Neural cell (in vitro differentiated cells): ENCODE measurements around the gene GNAQ. TPM values are rescaled to one million over a fixed set of nuclear protein-coding genes. Genes with fewer than 3 reads are reported as not detected.

Source experiments
- H2AFZ ChIP-seq: fragments of 200-600, 300-800 bp; sonication (generic), shearing (Covaris generic); 2 replicates; pipeline ENCODE4 v1.6.0; 2014; ENCODE audit warnings: low read depth, mild to moderate bottlenecking, antibody characterized with exemption, low read length, moderate library complexity
- H3F3A ChIP-seq: fragments of 200-600 bp; shearing (Covaris generic); 2 replicates; pipeline ENCODE4 v1.6.1; 2016; ENCODE audit warnings: mild to moderate bottlenecking, moderate library complexity, mixed read lengths, antibody characterized with exemption, low read length; ENCODE audit not compliant: insufficient read depth, poor library complexity, severe bottlenecking
- H3K27ac ChIP-seq: fragments of 200-600, 300-800 bp; sonication (generic), shearing (Covaris generic); 2 replicates; pipeline ENCODE4 v1.5.1; 2014; ENCODE audit warnings: mild to moderate bottlenecking, low read length, moderate library complexity
- H3K27me3 ChIP-seq: fragments of 300-800, 200-600 bp; sonication (generic), shearing (Covaris generic); 2 replicates; pipeline ENCODE4 v1.6.0; 2014; ENCODE audit warnings: mild to moderate bottlenecking, low read depth, low read length, moderate library complexity; ENCODE audit not compliant: insufficient read depth
- H3K36me3 ChIP-seq: fragments of 300-800, 200-600 bp; sonication (generic), shearing (Covaris generic); 2 replicates; pipeline ENCODE4 v1.5.1; 2014; ENCODE audit warnings: mild to moderate bottlenecking, antibody characterized with exemption, low read length, moderate library complexity; ENCODE audit not compliant: insufficient read depth
- H3K4me2 ChIP-seq: fragments of 300-800, 200-600 bp; sonication (generic), shearing (Covaris generic); 2 replicates; pipeline ENCODE4 v1.6.0; 2014; ENCODE audit warnings: mild to moderate bottlenecking, low read length
- H3K4me3 ChIP-seq: fragments of 300-800, 200-600 bp; sonication (generic), shearing (Covaris generic); 2 replicates; pipeline ENCODE4 v1.5.1; 2014; ENCODE audit warnings: mild to moderate bottlenecking, low read length, moderate library complexity
- H3K79me2 ChIP-seq: fragments of 200-600 bp; shearing (Covaris generic); replicated peaks from 2 replicates; pipeline ENCODE4 v1.6.0; 2014; ENCODE audit warnings: mild to moderate bottlenecking, low read length, moderate library complexity; ENCODE audit not compliant: insufficient read depth
- H3K9ac ChIP-seq: fragments of 300-800, 200-600 bp; sonication (generic), shearing (Covaris generic); 2 replicates; pipeline ENCODE4 v1.6.1; 2016; ENCODE audit warnings: mild to moderate bottlenecking, low read length, mixed read lengths
- H3K9me2 ChIP-seq: fragments of 200-600 bp; shearing (Covaris generic); 2 replicates; pipeline ENCODE4 v1.6.1; 2016; ENCODE audit warnings: mild to moderate bottlenecking, low read length, mixed read lengths; ENCODE audit not compliant: insufficient read depth
- H3K9me3 ChIP-seq: fragments of 200-600, 300-800 bp; sonication (generic), shearing (Covaris generic); 2 replicates; pipeline ENCODE4 v1.6.1; 2016; ENCODE audit warnings: mild to moderate bottlenecking, mixed run types, low read length, moderate library complexity, mixed read lengths
- H4K20me1 ChIP-seq: fragments of 200-600 bp; shearing (Covaris generic); 2 replicates; pipeline ENCODE4 v1.6.1; 2016; ENCODE audit warnings: mild to moderate bottlenecking, mixed run types; ENCODE audit not compliant: insufficient read depth
- CTCF ChIP-seq: fragments of 450-650 bp; IDR thresholded peaks from 2 replicates; pipeline ENCODE4 v1.5.1; 2014; ENCODE audit warnings: antibody characterized with exemption, mild to moderate bottlenecking, moderate library complexity; ENCODE audit not compliant: poor library complexity, severe bottlenecking
- EP300 ChIP-seq: fragments of 450-650 bp; conservative IDR thresholded peaks from 2 replicates; pipeline ENCODE4 v1.6.1; 2014; ENCODE audit warnings: antibody characterized with exemption, mild to moderate bottlenecking, moderate library complexity; ENCODE audit not compliant: poor library complexity, severe bottlenecking
- EZH2 ChIP-seq: fragments of 200-600, 300-800 bp; shearing (Covaris generic), sonication (generic); IDR thresholded peaks from 2 replicates; pipeline ENCODE4 v1.6.1; 2014; ENCODE audit warnings: antibody characterized with exemption, low read length, borderline replicate concordance, mild to moderate bottlenecking; ENCODE audit not compliant: insufficient read depth, poor library complexity, severe bottlenecking
- MXI1 ChIP-seq: fragments of 450-650 bp; conservative IDR thresholded peaks from 2 replicates; pipeline ENCODE4 v1.6.1; 2014; ENCODE audit warnings: antibody characterized with exemption, mild to moderate bottlenecking; ENCODE audit not compliant: poor library complexity, severe bottlenecking
- POLR2AphosphoS5 ChIP-seq: IDR thresholded peaks from 2 replicates; pipeline ENCODE4 v1.6.1; 2012
- RAD21 ChIP-seq: fragments of 450-650 bp; conservative IDR thresholded peaks from 2 replicates; pipeline ENCODE4 v1.6.1; 2014; ENCODE audit warnings: antibody characterized with exemption, mild to moderate bottlenecking, moderate library complexity
- REST ChIP-seq: IDR thresholded peaks from 2 replicates; pipeline ENCODE4 v1.6.1; 2012; ENCODE audit warnings: borderline replicate concordance
- SMC3 ChIP-seq: fragments of 450-650 bp; conservative IDR thresholded peaks from 2 replicates; pipeline ENCODE4 v1.6.1; 2014; ENCODE audit warnings: antibody characterized with exemption, mild to moderate bottlenecking, moderate library complexity; ENCODE audit not compliant: poor library complexity
- TAF1 ChIP-seq: IDR thresholded peaks from 2 replicates; pipeline ENCODE4 v1.6.1; 2012; ENCODE audit warnings: low read depth
- polyA plus RNA-seq: library from polyadenylated mRNA; depleted of rRNA; stranded (reverse); fragments of >200 nt; gene quantifications from 2 replicates; pipeline ENCODE4 v1.2.3, GENCODE V29; 2014

The GNAQ gene
- polyA plus RNA-seq, 1 donor from 2014 or later: 86.7 TPM

GRCh38 chr9:77677957-77678535 is 353.6 kb downstream of the GNAQ start:
- Histone ChIP-seq H3K4me3 (no peak overlapping the region), H3K27ac (no peak overlapping the region), H3K79me2 (no peaks in the 10 kb centered on the region), H3F3A (no peaks in the 10 kb centered on the region), H3K36me3 (no peaks in the 10 kb centered on the region), H3K27me3 (no peaks in the 10 kb centered on the region), H3K9ac (no peak overlapping the region), H2AFZ (no peak overlapping the region), H3K4me2 (no peak overlapping the region), H4K20me1 (no peaks in the 10 kb centered on the region), H3K9me2 (no peaks in the 10 kb centered on the region), H3K9me3 (no peaks in the 10 kb centered on the region)
- TF ChIP-seq TAF1 (no peak), EP300 (no peak), CTCF (no peak), RAD21 (no peak), MXI1 (no peak), EZH2 (no peak), POLR2AphosphoS5 (no peak), REST (no peak), SMC3 (no peak)

- Histone ChIP-seq H3K27ac (no peak overlapping the region), H4K20me1 (no peaks in the 10 kb centered on the region), H3K79me2 (no peaks in the 10 kb centered on the region), H3K9ac (no peak overlapping the region), H3K9me3 (no peaks in the 10 kb centered on the region), H2AFZ (no peak overlapping the region), H3K4me2 (no peak overlapping the region), H3K27me3 (no peaks in the 10 kb centered on the region), H3K9me2 (no peaks in the 10 kb centered on the region), H3F3A (no peaks in the 10 kb centered on the region), H3K36me3 (no peaks in the 10 kb centered on the region), H3K4me3 (no peak overlapping the region)
- TF ChIP-seq CTCF (no peak), EP300 (no peak), EZH2 (no peak), MXI1 (no peak)
Measured at GRCh38 chr9:77677397-77677796, 354.2 kb downstream of the GNAQ start.
